GM12874 (cell line): ENCODE measurements around the gene MARCKSL1.

Source experiments
- CTCF ChIP-seq: IDR thresholded peaks from 2 replicates; pipeline ENCODE4 v1.5.1; 2011; ENCODE audit warnings: low read depth, mild to moderate bottlenecking, control low read depth, low read length, moderate library complexity; ENCODE audit not compliant: insufficient read depth

MARCKSL1 gene

DNA sequence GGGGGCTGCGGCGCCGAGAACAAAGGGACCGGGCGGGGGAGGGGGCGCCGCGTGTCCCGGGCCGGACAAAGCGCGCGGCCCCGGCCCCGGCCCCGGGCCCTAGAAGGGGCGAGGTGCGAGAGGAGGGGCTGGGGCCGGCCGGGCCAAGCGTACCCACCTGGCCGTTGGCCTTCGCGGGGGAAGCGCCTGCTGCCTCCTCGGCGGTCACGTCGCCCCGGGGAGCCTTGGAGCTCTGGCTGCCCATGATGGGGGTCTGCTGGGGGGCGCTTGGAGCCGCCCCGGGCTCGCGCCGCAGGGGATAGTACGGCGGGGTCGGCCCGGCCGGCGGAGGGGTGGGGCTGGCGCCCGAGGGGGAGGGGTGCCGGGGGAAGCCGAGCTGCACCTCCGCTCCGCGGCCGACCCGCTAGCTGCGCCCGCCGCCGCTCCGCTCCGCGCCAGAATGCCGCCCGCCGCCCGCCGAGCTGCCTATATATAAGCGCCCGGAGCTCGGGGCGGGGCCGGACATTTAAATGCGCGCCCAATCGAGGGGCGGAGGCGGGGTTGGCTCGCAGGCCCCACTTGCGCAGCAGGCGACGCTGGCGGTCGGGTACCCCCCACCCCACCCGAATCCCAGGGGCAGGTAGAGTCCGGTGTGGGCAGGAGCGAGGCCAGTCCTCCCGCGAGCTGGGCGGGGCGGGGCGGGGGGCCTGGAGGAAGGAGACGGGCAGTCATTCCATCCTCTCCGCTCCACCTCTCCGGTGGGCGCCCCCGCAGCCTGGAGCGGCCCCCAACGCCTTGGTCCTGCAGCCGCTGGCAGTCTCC lies at the start of gene MARCKSL1:
Gene MARCKSL1 (minus strand): TSS at position 444 of the 801 bp plus-strand sequence. CDS start 200 bp downstream, at position 244.
- TF ChIP-seq CTCF: no peak

- TF ChIP-seq CTCF: no peak
Measured at GRCh38 chr1:32380057-32380456, 44.0 kb upstream of the MARCKSL1 start.

- no peak for TF ChIP-seq CTCF
Measured at GRCh38 chr1:32377541-32378220, 41.6 kb upstream of the MARCKSL1 start.

- TF ChIP-seq CTCF: no peak
Measured at GRCh38 chr1:32376199-32376598, 40.2 kb upstream of the MARCKSL1 start.

GRCh38 chr1:32373996-32374592 lies 38.1 kb upstream of the MARCKSL1 start:
- no peak for TF ChIP-seq CTCF

DNA sequence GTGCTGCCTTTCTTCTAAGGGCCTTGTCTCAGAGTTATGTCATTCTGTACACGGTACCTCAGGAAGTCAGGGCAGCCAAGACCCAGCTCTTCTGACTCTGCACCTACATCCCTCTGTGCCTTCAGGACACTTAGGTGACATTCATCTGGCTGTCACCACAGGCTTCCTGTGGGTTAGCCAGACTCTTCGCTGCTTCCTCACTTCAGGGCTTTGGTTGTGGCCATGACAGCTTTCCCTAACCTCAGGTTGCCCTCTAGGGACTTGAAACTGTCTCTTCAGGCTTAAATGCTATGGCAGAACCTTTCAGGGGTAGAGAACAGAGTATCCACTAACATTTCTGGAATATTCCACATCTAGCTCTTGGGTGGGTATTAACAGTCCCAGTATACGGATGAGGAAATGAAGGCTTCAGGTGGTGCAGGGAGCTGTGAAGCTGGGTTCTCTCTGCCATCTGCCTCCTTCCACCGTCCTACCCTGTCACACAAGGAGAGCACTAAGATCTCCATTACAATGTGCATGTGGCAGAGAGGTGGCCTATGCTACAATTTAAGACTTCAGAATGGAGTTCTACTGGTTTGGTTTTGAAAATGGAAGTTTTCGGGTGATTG lies 36.2 kb upstream of the MARCKSL1 start:
- peak; percentile 24; the same call in 1 of the 2 replicates for TF ChIP-seq CTCF
